HUES6 (cell line): Measurements from ENCODE around the gene VPS41.

ENCODE experiments used
- H3K27ac ChIP-seq: 2 replicates; pipeline ENCODE4 v1.7.0; 2013; ENCODE audit warnings: low read depth, mild to moderate bottlenecking, low read length, inconsistent platforms
- H3K27me3 ChIP-seq: 2 replicates; pipeline ENCODE4 v1.6.1; 2013; ENCODE audit warnings: low read length; ENCODE audit not compliant: control insufficient read depth, insufficient read depth
- H3K36me3 ChIP-seq: 2 replicates; pipeline ENCODE4 v1.6.1; 2013; ENCODE audit warnings: low read length; ENCODE audit not compliant: control insufficient read depth, insufficient read depth
- H3K4me1 ChIP-seq: 2 replicates; pipeline ENCODE4 v1.6.1; 2013; ENCODE audit warnings: low read length; ENCODE audit not compliant: control insufficient read depth, insufficient read depth
- H3K4me3 ChIP-seq: 2 replicates; pipeline ENCODE4 v1.5.1; 2013; ENCODE audit warnings: low read depth, low read length
- H3K9ac ChIP-seq: one replicate; pipeline ENCODE4 v1.6.1; 2013; ENCODE audit warnings: mild to moderate bottlenecking, low read length
- H3K9me3 ChIP-seq: 2 replicates; pipeline ENCODE4 v1.6.1; 2013; ENCODE audit warnings: low read depth, low read length; ENCODE audit not compliant: control insufficient read depth, insufficient read depth

Gene VPS41

DNA sequence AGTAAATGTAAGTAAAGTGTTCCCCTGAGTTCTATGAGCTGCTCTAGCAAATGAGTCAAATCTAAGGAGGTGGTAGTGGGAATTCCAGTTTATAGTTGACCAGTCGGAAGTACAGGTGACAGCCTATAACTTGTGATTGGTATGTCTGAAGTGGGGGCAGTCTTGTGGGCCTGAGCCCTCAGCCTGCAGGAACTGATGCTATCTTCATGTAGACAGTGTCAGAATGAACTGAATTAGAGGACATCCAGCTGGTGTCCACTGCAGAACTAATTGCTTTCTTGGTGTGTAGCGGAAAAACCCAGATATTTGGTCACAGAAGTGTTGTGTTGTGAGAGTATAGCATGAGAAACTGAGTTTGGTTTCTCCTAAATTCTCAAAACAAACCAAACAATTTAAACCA is 150.0 kb downstream of the VPS41 start:
- H3K27ac ChIP-seq, result no peak overlapping the region
- no peak overlapping the region for H3K4me3 ChIP-seq
- peaks cover 17% of the 10 kb centered on the region for H3K36me3 ChIP-seq
- H3K9ac ChIP-seq, result no peak overlapping the region
- H3K9me3 ChIP-seq, result no peaks in the 10 kb centered on the region
- no peaks in the 10 kb centered on the region for H3K4me1 ChIP-seq
- no peaks in the 10 kb centered on the region for H3K27me3 ChIP-seq

DNA sequence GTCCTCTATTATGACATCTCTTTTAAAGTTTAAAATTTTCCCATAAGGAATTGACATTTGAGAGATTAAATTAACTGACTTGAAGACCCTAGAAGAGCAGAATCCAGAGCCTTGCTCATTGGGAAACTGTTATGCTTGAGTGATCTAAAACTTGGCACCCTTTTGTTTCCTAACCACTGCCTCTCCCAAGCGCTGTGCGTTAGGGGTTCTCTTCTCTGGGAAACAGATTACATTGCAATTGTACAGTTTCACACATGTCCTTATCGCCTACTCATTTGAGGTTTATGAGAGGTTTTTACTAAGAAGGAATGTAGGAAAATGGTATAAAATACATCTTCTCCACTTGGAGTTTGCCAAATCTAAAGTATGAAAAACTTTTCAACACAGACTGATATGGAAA is 151.1 kb downstream of the VPS41 start:
- Histone ChIP-seq H3K4me3 (no peak overlapping the region), H3K36me3 (peaks cover 12% of the 10 kb centered on the region), H3K9ac (no peak overlapping the region), H3K27me3 (no peaks in the 10 kb centered on the region), H3K27ac (no peak overlapping the region), H3K9me3 (no peaks in the 10 kb centered on the region), H3K4me1 (peaks cover 7% of the 10 kb centered on the region; the same call in 1 of the 2 replicates)

DNA sequence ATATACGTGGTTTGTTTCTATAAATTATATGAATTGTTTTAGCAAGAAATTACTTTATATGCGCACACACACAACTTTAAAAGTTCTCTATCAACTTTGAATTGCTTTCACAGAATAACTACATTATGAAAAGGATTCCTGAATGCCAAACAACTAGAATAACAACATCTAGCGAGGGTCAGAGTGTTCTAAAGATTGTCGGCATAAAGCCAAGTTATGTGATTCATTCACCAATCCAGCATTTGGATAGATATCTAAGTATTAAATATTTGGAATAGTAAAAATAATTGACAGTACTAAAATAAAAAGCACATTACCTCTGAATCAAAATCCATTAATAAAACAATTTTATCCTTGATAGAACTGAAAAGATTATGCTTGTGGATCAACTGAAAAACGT is 152.5 kb downstream of the VPS41 start:
- Histone ChIP-seq H3K9me3 (no peaks in the 10 kb centered on the region), H3K4me1 (peaks cover 21% of the 10 kb centered on the region), H3K27me3 (no peaks in the 10 kb centered on the region), H3K36me3 (peaks cover 17% of the 10 kb centered on the region), H3K4me3 (no peak overlapping the region), H3K9ac (no peak overlapping the region), H3K27ac (no peak overlapping the region)

DNA sequence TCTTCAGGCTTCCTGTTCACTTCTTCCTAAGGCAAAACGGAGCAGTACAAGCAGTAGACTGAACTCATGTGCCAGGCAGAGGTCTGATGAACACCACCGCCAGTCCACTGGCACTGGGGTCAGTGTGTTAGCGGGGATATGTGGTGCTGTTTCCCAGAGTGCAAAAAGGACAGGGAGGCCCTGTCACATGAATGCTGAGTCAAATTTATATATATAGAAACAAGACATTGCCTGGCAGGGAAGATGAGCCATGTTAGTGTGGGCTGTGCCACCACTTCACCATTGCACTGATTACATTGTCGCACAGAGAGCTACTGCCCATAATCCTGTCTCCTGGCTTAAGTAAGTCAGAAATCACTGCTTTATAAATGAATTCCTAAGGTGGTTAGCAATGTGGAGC is 155.6 kb downstream of the VPS41 start:
- Histone ChIP-seq H3K4me3 (no peak overlapping the region), H3K27ac (no peak overlapping the region), H3K9ac (no peak overlapping the region), H3K36me3 (peaks cover 24% of the 10 kb centered on the region), H3K27me3 (no peaks in the 10 kb centered on the region), H3K4me1 (peaks cover 21% of the 10 kb centered on the region), H3K9me3 (no peaks in the 10 kb centered on the region)

DNA sequence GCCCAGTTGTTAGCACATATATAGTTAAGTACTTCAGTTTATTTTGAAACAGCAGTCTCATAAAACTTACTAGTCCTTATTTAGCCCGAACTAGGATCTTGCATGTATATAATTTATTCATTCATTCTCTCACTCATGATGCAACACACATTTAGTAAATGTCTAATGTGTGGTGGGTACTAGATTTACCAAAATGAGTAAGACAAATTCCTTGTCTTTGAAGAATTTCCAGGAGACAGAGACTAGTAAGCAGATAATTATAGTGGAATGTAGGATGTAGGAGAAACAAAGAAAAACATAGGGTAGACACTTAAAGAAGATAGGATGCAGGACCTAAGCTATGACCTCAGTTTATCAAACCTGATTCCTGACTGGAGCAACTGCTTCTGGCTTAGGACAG is 157.6 kb downstream of the VPS41 start:
- no peak overlapping the region for H3K9ac ChIP-seq
- H3K4me1 ChIP-seq, result peaks cover 21% of the 10 kb centered on the region
- peaks cover 21% of the 10 kb centered on the region for H3K36me3 ChIP-seq
- H3K9me3 ChIP-seq, result no peaks in the 10 kb centered on the region
- H3K4me3 ChIP-seq, result no peak overlapping the region
- no peaks in the 10 kb centered on the region for H3K27me3 ChIP-seq
- no peak overlapping the region for H3K27ac ChIP-seq

DNA sequence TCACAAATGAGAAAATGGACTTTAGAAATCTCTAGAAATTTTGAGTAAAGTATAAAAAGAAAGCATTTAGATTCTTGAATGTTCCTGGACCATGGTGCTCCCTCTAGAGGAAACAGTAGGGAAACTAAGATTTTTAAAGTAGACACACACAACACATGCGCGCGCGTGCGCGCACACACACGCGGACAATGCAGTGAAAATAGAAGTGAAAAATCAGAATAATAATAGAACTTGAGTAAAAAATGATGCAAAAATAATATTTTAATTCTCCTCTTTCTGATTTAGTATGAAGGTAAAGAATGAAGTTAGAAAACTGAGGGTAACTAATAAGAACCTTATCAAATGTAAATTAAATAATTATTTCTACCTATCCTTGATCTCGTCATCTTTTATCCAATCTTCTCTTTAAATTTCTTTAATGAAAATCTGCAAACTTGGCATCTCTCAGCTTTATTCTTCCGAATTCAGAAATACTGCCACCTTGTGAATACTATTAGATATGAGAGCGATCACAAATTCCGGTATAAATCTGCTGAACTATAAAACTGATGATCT is 160.9 kb downstream of the VPS41 start:
- no peaks in the 10 kb centered on the region for H3K9me3 ChIP-seq
- H3K9ac ChIP-seq, result no peak overlapping the region
- H3K27ac ChIP-seq, result no peak overlapping the region
- no peaks in the 10 kb centered on the region for H3K27me3 ChIP-seq
- peaks cover 22% of the 10 kb centered on the region for H3K36me3 ChIP-seq
- H3K4me1 ChIP-seq, result peaks cover 16% of the 10 kb centered on the region
- H3K4me3 ChIP-seq, result no peak overlapping the region

DNA sequence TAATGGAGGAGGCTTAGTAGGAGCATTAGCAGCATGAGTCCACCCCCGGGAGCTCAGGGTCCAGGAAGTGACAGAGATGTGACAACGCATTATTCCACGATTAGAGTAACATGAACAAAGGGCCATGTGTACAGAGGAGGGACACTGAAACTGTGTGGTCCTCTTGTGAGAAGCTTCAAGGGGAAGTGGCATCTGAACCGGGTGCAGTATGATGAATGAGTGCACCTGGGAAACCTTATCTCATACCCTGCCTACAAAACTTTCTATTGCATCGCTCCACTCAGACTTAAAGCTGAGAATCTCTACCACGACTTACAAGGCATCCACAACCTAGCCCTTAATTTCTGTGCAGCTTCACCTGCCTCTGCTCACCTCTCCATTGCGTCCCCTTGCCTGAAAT is 162.6 kb downstream of the VPS41 start:
- H3K4me3 ChIP-seq, result no peak overlapping the region
- no peaks in the 10 kb centered on the region for H3K27me3 ChIP-seq
- peaks cover 23% of the 10 kb centered on the region for H3K36me3 ChIP-seq
- H3K27ac ChIP-seq, result no peak overlapping the region
- H3K9ac ChIP-seq, result no peak overlapping the region
- H3K9me3 ChIP-seq, result no peaks in the 10 kb centered on the region
- no peaks in the 10 kb centered on the region; the same call in 1 of the 2 replicates for H3K4me1 ChIP-seq

DNA sequence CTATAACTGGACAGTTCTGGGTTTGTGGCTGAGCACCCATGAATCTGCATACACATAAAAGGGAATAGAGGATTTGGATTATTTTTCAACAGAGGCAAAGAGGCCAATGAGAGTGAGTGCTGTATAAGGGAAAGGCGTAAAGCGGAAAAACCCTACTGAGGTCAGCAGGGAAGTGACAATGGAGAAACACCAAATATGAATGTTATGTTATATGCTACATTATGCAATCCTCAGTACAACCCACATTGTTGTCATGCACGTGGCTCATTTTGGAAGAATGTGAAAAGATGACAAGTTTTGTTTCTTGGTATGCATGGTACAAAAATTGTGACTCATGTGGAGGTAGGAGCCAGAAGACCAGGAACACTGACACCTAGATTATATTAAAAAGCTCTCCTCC is 164.2 kb downstream of the VPS41 start:
- Histone ChIP-seq H3K27me3 (no peaks in the 10 kb centered on the region), H3K4me1 (no peaks in the 10 kb centered on the region), H3K27ac (no peak overlapping the region), H3K36me3 (peaks cover 26% of the 10 kb centered on the region), H3K9ac (no peak overlapping the region), H3K4me3 (no peak overlapping the region), H3K9me3 (no peaks in the 10 kb centered on the region)

DNA sequence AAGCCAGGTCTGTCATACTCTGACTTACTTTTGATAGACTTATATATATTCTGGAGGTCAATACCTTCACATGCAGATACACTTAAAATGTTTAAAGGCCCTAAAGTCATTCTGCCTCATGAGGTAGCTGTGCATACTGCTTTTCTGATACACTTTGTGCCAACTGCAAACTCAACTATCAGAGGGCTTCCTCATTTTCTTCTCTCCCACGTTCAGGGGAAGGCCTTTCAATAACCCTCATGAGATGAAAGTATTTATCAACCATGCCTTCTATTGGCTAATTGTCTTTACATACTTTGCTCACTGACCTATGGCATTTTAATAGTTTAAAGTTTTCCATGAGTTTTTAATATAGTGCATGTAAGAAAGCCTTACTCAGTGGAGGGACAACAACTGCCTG is 165.1 kb downstream of the VPS41 start:
- no peaks in the 10 kb centered on the region for H3K9me3 ChIP-seq
- no peak overlapping the region for H3K4me3 ChIP-seq
- no peaks in the 10 kb centered on the region for H3K4me1 ChIP-seq
- no peak overlapping the region for H3K27ac ChIP-seq
- H3K9ac ChIP-seq, result no peak overlapping the region
- H3K27me3 ChIP-seq, result no peaks in the 10 kb centered on the region
- peaks cover 26% of the 10 kb centered on the region for H3K36me3 ChIP-seq

DNA sequence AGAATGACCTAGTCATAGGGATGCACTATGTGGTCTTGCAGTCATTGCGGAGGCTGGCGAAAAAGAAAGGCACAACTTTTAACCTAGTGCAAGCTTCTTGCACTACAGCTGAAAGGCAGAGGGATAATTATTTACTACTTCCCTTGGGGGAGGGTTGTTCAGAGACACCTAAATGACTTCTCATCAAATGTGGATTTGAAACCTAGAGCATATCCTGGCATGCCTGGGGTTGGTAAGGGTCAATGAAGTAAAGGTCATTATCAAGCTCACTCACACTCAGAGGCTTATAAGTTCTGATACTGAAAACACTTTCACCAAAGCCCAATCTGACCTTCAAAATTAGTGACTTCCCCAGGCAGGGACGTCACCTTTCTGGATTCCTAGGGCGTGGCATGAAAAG is 168.9 kb downstream of the VPS41 start:
- H3K36me3 ChIP-seq, result peaks cover 26% of the 10 kb centered on the region
- no peaks in the 10 kb centered on the region for H3K4me1 ChIP-seq
- no peaks in the 10 kb centered on the region for H3K9me3 ChIP-seq

DNA sequence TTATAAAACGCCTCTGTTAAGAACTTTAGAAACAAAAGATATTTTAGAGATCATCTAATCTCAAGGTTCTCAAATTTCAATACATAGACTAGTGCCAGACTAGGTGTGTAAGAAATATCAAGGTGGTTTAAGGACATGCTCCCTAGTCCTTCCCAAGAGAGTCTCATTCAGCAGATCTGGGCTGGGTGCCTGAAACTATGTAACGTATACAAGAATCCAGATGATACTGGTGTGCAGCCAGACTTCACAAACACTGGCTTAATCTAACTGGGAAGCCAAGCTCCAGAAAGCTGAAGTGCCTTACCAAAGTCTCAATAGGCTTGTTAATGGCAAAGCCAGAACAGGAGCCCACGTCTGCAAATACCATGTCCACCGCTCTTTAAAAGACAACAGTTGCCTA is 172.9 kb downstream of the VPS41 start:
- no peaks in the 10 kb centered on the region for H3K27me3 ChIP-seq
- peaks cover 8% of the 10 kb centered on the region for H3K36me3 ChIP-seq
- H3K27ac ChIP-seq, result no peak overlapping the region
- no peak overlapping the region for H3K9ac ChIP-seq
- H3K9me3 ChIP-seq, result no peaks in the 10 kb centered on the region
- H3K4me3 ChIP-seq, result no peak overlapping the region
- no peaks in the 10 kb centered on the region for H3K4me1 ChIP-seq

More for the DNA sequence above, 168.9 kb downstream of the VPS41 start:
- no peak overlapping the region for H3K4me3 ChIP-seq
- H3K27ac ChIP-seq, result no peak overlapping the region
- no peak overlapping the region for H3K9ac ChIP-seq
- no peaks in the 10 kb centered on the region for H3K27me3 ChIP-seq

DNA sequence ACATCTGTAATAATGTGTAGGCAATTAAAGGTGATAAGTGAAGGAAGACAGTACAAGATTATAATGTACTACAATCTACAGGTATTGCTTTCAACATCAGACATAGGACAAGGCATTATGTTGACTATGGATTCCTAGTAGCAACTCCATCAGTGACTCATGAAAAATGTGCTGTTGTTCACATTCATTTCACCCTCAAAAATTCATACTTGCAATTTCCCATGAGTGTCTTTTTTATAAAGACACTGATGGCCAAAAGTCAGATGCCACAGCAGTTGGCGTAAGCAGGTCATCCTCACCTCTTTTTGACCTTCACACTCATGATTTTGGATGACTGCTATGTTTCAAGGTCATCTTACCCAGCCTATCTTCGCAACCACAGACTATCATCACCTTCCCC is 177.8 kb downstream of the VPS41 start:
- Histone ChIP-seq H3K27me3 (no peaks in the 10 kb centered on the region), H3K9me3 (no peaks in the 10 kb centered on the region), H3K36me3 (peaks cover 5% of the 10 kb centered on the region; the same call in 1 of the 2 replicates), H3K27ac (no peak overlapping the region), H3K9ac (no peak overlapping the region), H3K4me3 (no peak overlapping the region), H3K4me1 (no peaks in the 10 kb centered on the region; the same call in 1 of the 2 replicates)
